ENCODE measurements around the gene MTA1.

The MTA1 gene

GRCh38 chr14:105450864-105451720 is 31.5 kb downstream of the MTA1 start:
- H3K27ac Mint-ChIP-seq (ENCODE audit: low read depth): no peak overlapping the region
- H3K4me1 Mint-ChIP-seq: peaks cover 10% of the 10 kb centered on the region
- ATAC-seq (replicated peaks; ENCODE audit: extremely low read depth, poor library complexity, severe bottlenecking): no peak
- DNase-seq (ENCODE audit: low spot score in 2 of 2): no peak
- no peaks in the 10 kb centered on the region for H3K27me3 Mint-ChIP-seq
- peaks cover 7% of the 10 kb centered on the region for H3K36me3 Mint-ChIP-seq (ENCODE audit: insufficient read depth)
- no peaks in the 10 kb centered on the region for H3K9me3 Mint-ChIP-seq
- H3K4me3 Mint-ChIP-seq: no peak overlapping the region

- ATAC-seq (replicated peaks; ENCODE audit: extremely low read depth, poor library complexity, severe bottlenecking): no peak
- H3K9me3 Mint-ChIP-seq: no peaks in the 10 kb centered on the region
- H3K4me3 Mint-ChIP-seq: no peak overlapping the region
- H3K27me3 Mint-ChIP-seq: no peaks in the 10 kb centered on the region
- H3K36me3 Mint-ChIP-seq (ENCODE audit: insufficient read depth): peaks cover 5% of the 10 kb centered on the region
- no peak for DNase-seq (ENCODE audit: low spot score in 2 of 2)
- peaks cover 7% of the 10 kb centered on the region for H3K4me1 Mint-ChIP-seq
- no peak overlapping the region for H3K27ac Mint-ChIP-seq (ENCODE audit: low read depth)
Observed at GRCh38 chr14:105452963-105453362, 33.3 kb downstream of the MTA1 start.

- Mint-ChIP-seq H3K27ac (ENCODE audit: low read depth) (no peak overlapping the region), H3K4me3 (no peak overlapping the region), H3K36me3 (ENCODE audit: insufficient read depth) (peaks cover 5% of the 10 kb centered on the region), H3K4me1 (no peaks in the 10 kb centered on the region), H3K9me3 (no peaks in the 10 kb centered on the region), H3K27me3 (no peaks in the 10 kb centered on the region)
- ATAC-seq (replicated peaks; ENCODE audit: extremely low read depth, poor library complexity, severe bottlenecking) (no peak), DNase-seq (ENCODE audit: low spot score in 2 of 2) (no peak)
Observed at GRCh38 chr14:105453847-105454246, 34.2 kb downstream of the MTA1 start.

GRCh38 chr14:105455086-105455640 is 35.5 kb downstream of the MTA1 start:
- no peak for DNase-seq (ENCODE audit: low spot score in 2 of 2)
- H3K27ac Mint-ChIP-seq (ENCODE audit: low read depth): no peak overlapping the region
- no peaks in the 10 kb centered on the region for H3K9me3 Mint-ChIP-seq
- no peaks in the 10 kb centered on the region for H3K27me3 Mint-ChIP-seq
- no peak for ATAC-seq (replicated peaks; ENCODE audit: extremely low read depth, poor library complexity, severe bottlenecking)
- no peaks in the 10 kb centered on the region for H3K4me1 Mint-ChIP-seq
- H3K36me3 Mint-ChIP-seq (ENCODE audit: insufficient read depth): peaks cover 5% of the 10 kb centered on the region
- no peak overlapping the region for H3K4me3 Mint-ChIP-seq

GRCh38 chr14:105455766-105456660 is 36.4 kb downstream of the MTA1 start:
- Mint-ChIP-seq H3K27me3 (no peaks in the 10 kb centered on the region), H3K9me3 (no peaks in the 10 kb centered on the region)

GRCh38 chr14:105456736-105457617 is 37.4 kb downstream of the MTA1 start:
- no peak overlapping the region for H3K4me3 Mint-ChIP-seq
- H3K4me1 Mint-ChIP-seq: no peaks in the 10 kb centered on the region
- no peak for DNase-seq (ENCODE audit: low spot score in 2 of 2)
- no peaks in the 10 kb centered on the region for H3K27me3 Mint-ChIP-seq
- ATAC-seq (replicated peaks; ENCODE audit: extremely low read depth, poor library complexity, severe bottlenecking): no peak
- H3K36me3 Mint-ChIP-seq (ENCODE audit: insufficient read depth): peaks cover 5% of the 10 kb centered on the region
- no peaks in the 10 kb centered on the region for H3K9me3 Mint-ChIP-seq
- no peak overlapping the region for H3K27ac Mint-ChIP-seq (ENCODE audit: low read depth)

More at GRCh38 chr14:105455766-105456660, 36.4 kb downstream of the MTA1 start:
- ATAC-seq (replicated peaks; ENCODE audit: extremely low read depth, poor library complexity, severe bottlenecking) (no peak), DNase-seq (ENCODE audit: low spot score in 2 of 2) (no peak)
- Mint-ChIP-seq H3K4me3 (no peak overlapping the region), H3K36me3 (ENCODE audit: insufficient read depth) (peaks cover 5% of the 10 kb centered on the region), H3K4me1 (no peaks in the 10 kb centered on the region), H3K27ac (ENCODE audit: low read depth) (no peak overlapping the region)

GRCh38 chr14:105458010-105458409 is 38.4 kb downstream of the MTA1 start:
- Mint-ChIP-seq H3K4me1 (no peaks in the 10 kb centered on the region), H3K27me3 (no peaks in the 10 kb centered on the region), H3K27ac (ENCODE audit: low read depth) (no peak overlapping the region), H3K4me3 (no peak overlapping the region), H3K9me3 (no peaks in the 10 kb centered on the region), H3K36me3 (ENCODE audit: insufficient read depth) (peaks cover 5% of the 10 kb centered on the region)
- no peak for DNase-seq (ENCODE audit: low spot score in 2 of 2)
- no peak for ATAC-seq (replicated peaks; ENCODE audit: extremely low read depth, poor library complexity, severe bottlenecking)

GRCh38 chr14:105458571-105458970 is 38.9 kb downstream of the MTA1 start:
- no peaks in the 10 kb centered on the region for H3K9me3 Mint-ChIP-seq
- peaks cover 5% of the 10 kb centered on the region for H3K36me3 Mint-ChIP-seq (ENCODE audit: insufficient read depth)
- DNase-seq (ENCODE audit: low spot score in 2 of 2) (no peak), ATAC-seq (replicated peaks; ENCODE audit: extremely low read depth, poor library complexity, severe bottlenecking) (no peak)
- no peak overlapping the region for H3K27ac Mint-ChIP-seq (ENCODE audit: low read depth)
- no peak overlapping the region for H3K4me3 Mint-ChIP-seq
- no peaks in the 10 kb centered on the region for H3K27me3 Mint-ChIP-seq
- no peaks in the 10 kb centered on the region for H3K4me1 Mint-ChIP-seq

GRCh38 chr14:105460116-105460515 is 40.5 kb downstream of the MTA1 start:
- no peaks in the 10 kb centered on the region for H3K9me3 Mint-ChIP-seq

GRCh38 chr14:105460616-105461015 is 41.0 kb downstream of the MTA1 start:
- Mint-ChIP-seq H3K27ac (ENCODE audit: low read depth) (no peak overlapping the region), H3K27me3 (no peaks in the 10 kb centered on the region), H3K4me1 (no peaks in the 10 kb centered on the region), H3K9me3 (no peaks in the 10 kb centered on the region), H3K4me3 (no peak overlapping the region), H3K36me3 (ENCODE audit: insufficient read depth) (peaks cover 6% of the 10 kb centered on the region)
- DNase-seq (ENCODE audit: low spot score in 2 of 2) (no peak), ATAC-seq (replicated peaks; ENCODE audit: extremely low read depth, poor library complexity, severe bottlenecking) (no peak)

More at GRCh38 chr14:105460116-105460515, 40.5 kb downstream of the MTA1 start:
- ATAC-seq (replicated peaks; ENCODE audit: extremely low read depth, poor library complexity, severe bottlenecking) (no peak), DNase-seq (ENCODE audit: low spot score in 2 of 2) (no peak)
- Mint-ChIP-seq H3K4me1 (no peaks in the 10 kb centered on the region), H3K27ac (ENCODE audit: low read depth) (no peak overlapping the region), H3K27me3 (no peaks in the 10 kb centered on the region), H3K36me3 (ENCODE audit: insufficient read depth) (peaks cover 8% of the 10 kb centered on the region), H3K4me3 (no peak overlapping the region)

GRCh38 chr14:105461903-105462302 is 42.3 kb downstream of the MTA1 start:
- Mint-ChIP-seq H3K27ac (ENCODE audit: low read depth) (no peak overlapping the region), H3K36me3 (ENCODE audit: insufficient read depth) (peaks cover 6% of the 10 kb centered on the region), H3K4me1 (no peaks in the 10 kb centered on the region), H3K9me3 (no peaks in the 10 kb centered on the region), H3K4me3 (no peak overlapping the region), H3K27me3 (no peaks in the 10 kb centered on the region)
- no peak for ATAC-seq (replicated peaks; ENCODE audit: extremely low read depth, poor library complexity, severe bottlenecking)
- DNase-seq (ENCODE audit: low spot score in 2 of 2): no peak

GRCh38 chr14:105464501-105464900 is 44.9 kb downstream of the MTA1 start:
- Mint-ChIP-seq H3K27ac (ENCODE audit: low read depth) (no peak overlapping the region), H3K4me1 (no peaks in the 10 kb centered on the region), H3K9me3 (no peaks in the 10 kb centered on the region), H3K4me3 (no peak overlapping the region), H3K36me3 (ENCODE audit: insufficient read depth) (peaks cover 6% of the 10 kb centered on the region), H3K27me3 (no peaks in the 10 kb centered on the region)
- no peak for ATAC-seq (replicated peaks; ENCODE audit: extremely low read depth, poor library complexity, severe bottlenecking)
- DNase-seq (ENCODE audit: low spot score in 2 of 2): no peak
